Nephron (organoid): Measurements from ENCODE around the gene PHF14.
A peak's percentile ranks its signal among the peaks of the same experiment; 100 is the strongest.

Experiments used
- H3K27ac Mint-ChIP-seq, 3 experiments: 2 replicates each; pipeline ENCODE4 v1.8.0; 2020; ENCODE audit warnings: mixed read lengths in 3 of 3, mild to moderate bottlenecking in 2 of 3, moderate library complexity in 1 of 3
- H3K27me3 Mint-ChIP-seq: 2 replicates; pipeline ENCODE4 v1.8.0; 2021; ENCODE audit warnings: low read depth, mild to moderate bottlenecking, moderate library complexity, mixed read lengths
- H3K36me3 Mint-ChIP-seq: 2 replicates; pipeline ENCODE4 v1.8.0; 2020; ENCODE audit warnings: low read depth, mixed read lengths
- H3K4me1 Mint-ChIP-seq: 2 replicates; pipeline ENCODE4 v1.8.0; 2020; ENCODE audit warnings: mixed read lengths
- H3K4me3 Mint-ChIP-seq, 3 experiments: 2 replicates each; pipeline ENCODE4 v1.8.0; 2020; ENCODE audit warnings: mild to moderate bottlenecking in 3 of 3, mixed read lengths in 3 of 3, moderate library complexity in 2 of 3
- H3K9me3 Mint-ChIP-seq: 2 replicates; pipeline ENCODE4 v1.8.0; 2020; ENCODE audit warnings: mixed read lengths
- CTCF ChIP-seq, 3 experiments: fragments of 200-600 bp; sonication (generic); IDR thresholded peaks; one replicate each; pipeline ENCODE4 v1.5.0; 2021; ENCODE audit warnings: antibody characterized with exemption in 3 of 3; ENCODE audit not compliant: unreplicated experiment in 3 of 3

PHF14 gene

GRCh38 chr7:11170175-11170574 is 196.5 kb downstream of the PHF14 start:
- no peak for TF ChIP-seq CTCF (IDR thresholded peaks at IDR 0.05; ENCODE audit: unreplicated experiment in 3 of 3)
- peak overlapping the region in 1 of 3 experiments; percentile 5 for H3K4me3 Mint-ChIP-seq
- peaks cover 27% of the 10 kb centered on the region for H3K4me1 Mint-ChIP-seq
- peak overlapping the region; percentile 43 to 64 (median 61) for H3K27ac Mint-ChIP-seq
- no peaks in the 10 kb centered on the region for H3K36me3 Mint-ChIP-seq
- H3K27me3 Mint-ChIP-seq: no peaks in the 10 kb centered on the region
- H3K9me3 Mint-ChIP-seq: no peaks in the 10 kb centered on the region

- Mint-ChIP-seq H3K36me3 (no peaks in the 10 kb centered on the region), H3K4me1 (peaks cover 27% of the 10 kb centered on the region), H3K27me3 (no peaks in the 10 kb centered on the region), H3K4me3 (no peak overlapping the region), H3K27ac (peak overlapping the region in 1 of 3 experiments; percentile 43), H3K9me3 (no peaks in the 10 kb centered on the region)
- TF ChIP-seq CTCF (IDR thresholded peaks at IDR 0.05; ENCODE audit: unreplicated experiment in 3 of 3): no peak
These were observed 197.3 kb downstream of the PHF14 start for GRCh38 chr7:11170863-11171568.

GRCh38 chr7:11171569-11172192 is 198.0 kb downstream of the PHF14 start:
- Mint-ChIP-seq H3K36me3 (no peaks in the 10 kb centered on the region), H3K27me3 (no peaks in the 10 kb centered on the region), H3K4me3 (no peak overlapping the region), H3K9me3 (no peaks in the 10 kb centered on the region), H3K27ac (no peak overlapping the region), H3K4me1 (peaks cover 27% of the 10 kb centered on the region)
- TF ChIP-seq CTCF (IDR thresholded peaks at IDR 0.05; ENCODE audit: unreplicated experiment in 3 of 3): no peak

- Mint-ChIP-seq H3K4me3 (no peak overlapping the region), H3K4me1 (peaks cover 27% of the 10 kb centered on the region), H3K27ac (peak overlapping the region in 1 of 3 experiments; percentile 3), H3K27me3 (no peaks in the 10 kb centered on the region), H3K36me3 (no peaks in the 10 kb centered on the region), H3K9me3 (no peaks in the 10 kb centered on the region)
- TF ChIP-seq CTCF (IDR thresholded peaks at IDR 0.05; ENCODE audit: unreplicated experiment in 3 of 3): no peak
These were observed 199.2 kb downstream of the PHF14 start for GRCh38 chr7:11172835-11173234.

- Mint-ChIP-seq H3K4me1 (peaks cover 14% of the 10 kb centered on the region), H3K27me3 (no peaks in the 10 kb centered on the region), H3K4me3 (no peak overlapping the region), H3K27ac (no peak overlapping the region), H3K9me3 (no peaks in the 10 kb centered on the region), H3K36me3 (no peaks in the 10 kb centered on the region)
- TF ChIP-seq CTCF (IDR thresholded peaks at IDR 0.05; ENCODE audit: unreplicated experiment in 3 of 3): no peak
These were observed 201.7 kb downstream of the PHF14 start for GRCh38 chr7:11175371-11175770.

- H3K4me3 Mint-ChIP-seq: no peak overlapping the region
- H3K4me1 Mint-ChIP-seq: peaks cover 8% of the 10 kb centered on the region
- no peak for TF ChIP-seq CTCF (IDR thresholded peaks at IDR 0.05; ENCODE audit: unreplicated experiment in 3 of 3)
- no peaks in the 10 kb centered on the region for H3K27me3 Mint-ChIP-seq
- no peaks in the 10 kb centered on the region for H3K36me3 Mint-ChIP-seq
- no peak overlapping the region for H3K27ac Mint-ChIP-seq
- H3K9me3 Mint-ChIP-seq: no peaks in the 10 kb centered on the region
These were observed 202.2 kb downstream of the PHF14 start for GRCh38 chr7:11175887-11176286.
